H9 (cell line): ENCODE measurements around the gene RAF1. TPM values are rescaled to one million over a fixed set of nuclear protein-coding genes. Genes with fewer than 3 reads are reported as not detected.

ENCODE experiments used
- DNase-seq: peaks from one replicate; pipeline ENCODE4 v3.0.0-alpha.2; 2017
- H2AFZ ChIP-seq: one replicate; pipeline ENCODE4 v1.6.1; 2013; ENCODE audit warnings: mild to moderate bottlenecking, low read length, control low read depth, moderate library complexity
- H2AK5ac ChIP-seq: 2 replicates; pipeline ENCODE4 v1.6.1; 2013; ENCODE audit warnings: low read length, control low read depth, mixed read lengths; ENCODE audit not compliant: insufficient read length
- H2BK120ac ChIP-seq: one replicate; pipeline ENCODE4 v1.6.1; 2013; ENCODE audit warnings: low read depth, mild to moderate bottlenecking, low read length, control low read depth, inconsistent platforms; ENCODE audit not compliant: poor library complexity, severe bottlenecking
- H2BK12ac ChIP-seq: 2 replicates; pipeline ENCODE4 v1.6.1; 2013; ENCODE audit warnings: low read length, control low read depth, mixed read lengths, low read depth; ENCODE audit not compliant: insufficient read length
- H2BK15ac ChIP-seq: 2 replicates; pipeline ENCODE4 v1.6.1; 2013; ENCODE audit warnings: low read depth, low read length, control low read depth
- H2BK20ac ChIP-seq: one replicate; pipeline ENCODE4 v1.6.1; 2013; ENCODE audit warnings: low read depth, mild to moderate bottlenecking, low read length, control low read depth, inconsistent platforms; ENCODE audit not compliant: poor library complexity, severe bottlenecking
- H2BK5ac ChIP-seq: 2 replicates; pipeline ENCODE4 v1.6.1; 2013; ENCODE audit warnings: low read length, control low read depth, mixed read lengths; ENCODE audit not compliant: insufficient read length
- H3K14ac ChIP-seq: 2 replicates; pipeline ENCODE4 v1.6.1; 2013; ENCODE audit warnings: low read length, control low read depth; ENCODE audit not compliant: insufficient read depth
- H3K18ac ChIP-seq: 2 replicates; pipeline ENCODE4 v1.6.1; 2013; ENCODE audit warnings: low read depth, mild to moderate bottlenecking, mixed read lengths, low read length, control low read depth; ENCODE audit not compliant: insufficient read length
- H3K23ac ChIP-seq: 2 replicates; pipeline ENCODE4 v1.6.1; 2013; ENCODE audit warnings: low read length, control low read depth, mixed read lengths, low read depth; ENCODE audit not compliant: insufficient read length
- H3K23me2 ChIP-seq: 2 replicates; pipeline ENCODE4 v1.6.1; 2013; ENCODE audit warnings: low read depth, mild to moderate bottlenecking, mixed read lengths, low read length, control low read depth; ENCODE audit not compliant: insufficient read length, poor library complexity, severe bottlenecking
- H3K27ac ChIP-seq: 2 replicates; pipeline ENCODE4 v1.5.1; 2013; ENCODE audit warnings: low read length, control low read depth, mixed read lengths, low read depth; ENCODE audit not compliant: insufficient read length
- H3K27me3 ChIP-seq: 2 replicates; pipeline ENCODE4 v1.6.1; 2013; ENCODE audit warnings: low read length, control low read depth, inconsistent platforms; ENCODE audit not compliant: insufficient read depth
- H3K4ac ChIP-seq: 2 replicates; pipeline ENCODE4 v1.6.1; 2013; ENCODE audit warnings: low read depth, mild to moderate bottlenecking, control low read depth, inconsistent platforms, low read length, moderate library complexity
- H3K4me1 ChIP-seq: 2 replicates; pipeline ENCODE4 v1.6.1; 2013; ENCODE audit warnings: low read length, control low read depth, inconsistent platforms; ENCODE audit not compliant: insufficient read depth
- H3K4me2 ChIP-seq: 2 replicates; pipeline ENCODE4 v1.6.1; 2013; ENCODE audit warnings: low read length, control low read depth, mixed read lengths; ENCODE audit not compliant: insufficient read length, insufficient read depth
- H3K56ac ChIP-seq: 2 replicates; pipeline ENCODE4 v1.6.1; 2013; ENCODE audit warnings: low read depth, mild to moderate bottlenecking, mixed read lengths, low read length, control low read depth; ENCODE audit not compliant: insufficient read length
- H3K79me1 ChIP-seq: 2 replicates; pipeline ENCODE4 v1.6.1; 2013; ENCODE audit warnings: low read depth, mild to moderate bottlenecking, moderate library complexity, low read length, control low read depth, inconsistent platforms; ENCODE audit not compliant: insufficient read depth, poor library complexity, severe bottlenecking
- H3K79me2 ChIP-seq: 2 replicates; pipeline ENCODE4 v1.6.1; 2013; ENCODE audit warnings: low read length, control low read depth, inconsistent platforms; ENCODE audit not compliant: insufficient read depth
- H3K9ac ChIP-seq: 2 replicates; pipeline ENCODE4 v1.6.1; 2013; ENCODE audit warnings: low read length, control low read depth, mixed read lengths; ENCODE audit not compliant: insufficient read length; ENCODE audit errors: extremely low read depth
- H3K9me3 ChIP-seq: one replicate; pipeline ENCODE4 v1.6.1; 2013; ENCODE audit warnings: low read depth, low read length, inconsistent platforms; ENCODE audit not compliant: control insufficient read depth
- H3T11ph ChIP-seq: one replicate; pipeline ENCODE4 v1.6.1; 2013; ENCODE audit warnings: mild to moderate bottlenecking, low read length, control low read depth, inconsistent platforms
- H4K20me1 ChIP-seq: one replicate; pipeline ENCODE4 v1.6.1; 2013; ENCODE audit not compliant: control insufficient read depth, insufficient read length, insufficient read depth
- H4K5ac ChIP-seq: 2 replicates; pipeline ENCODE4 v1.6.1; 2013; ENCODE audit warnings: low read depth, mild to moderate bottlenecking, mixed read lengths, low read length, control low read depth; ENCODE audit not compliant: insufficient read length
- H4K8ac ChIP-seq: replicated peaks from 2 replicates; pipeline ENCODE4 v1.6.1; 2013; ENCODE audit warnings: low read length, control low read depth, mixed read lengths, low read depth; ENCODE audit not compliant: insufficient read length
- H4K91ac ChIP-seq: 2 replicates; pipeline ENCODE4 v1.6.1; 2013; ENCODE audit warnings: low read depth, mild to moderate bottlenecking, moderate library complexity, mixed read lengths, low read length, control low read depth; ENCODE audit not compliant: insufficient read length
- H3K27ac Mint-ChIP-seq, 3 experiments: 2 replicates in 2 of 3; 3 replicates in 1 of 3; pipeline ENCODE4 v1.8.0; 2020 to 2021; ENCODE audit warnings: mixed read lengths in 3 of 3, mild to moderate bottlenecking in 1 of 3, moderate library complexity in 1 of 3
- H3K27me3 Mint-ChIP-seq: 2 replicates; pipeline ENCODE4 v1.8.0; 2021; ENCODE audit warnings: low read depth, mild to moderate bottlenecking, moderate library complexity, mixed read lengths
- H3K36me3 Mint-ChIP-seq, 3 experiments: 2 replicates in 2 of 3; 3 replicates in 1 of 3; pipeline ENCODE4 v1.8.0; 2020 to 2021; ENCODE audit warnings: low read depth in 3 of 3, mixed read lengths in 3 of 3; ENCODE audit not compliant: insufficient read depth in 1 of 3
- H3K4me1 Mint-ChIP-seq, 2 experiments: 2 replicates each; pipeline ENCODE4 v1.8.0; 2020; ENCODE audit warnings: mixed read lengths in 2 of 2
- H3K4me3 Mint-ChIP-seq, 2 experiments: 2 replicates in 1 of 2; 3 replicates in 1 of 2; pipeline ENCODE4 v1.8.0; 2020 to 2021; ENCODE audit warnings: mild to moderate bottlenecking in 2 of 2, mixed read lengths in 2 of 2, moderate library complexity in 1 of 2
- H3K9me3 Mint-ChIP-seq, 2 experiments: 2 replicates in 1 of 2; 3 replicates in 1 of 2; pipeline ENCODE4 v1.8.0; 2020; ENCODE audit warnings: mild to moderate bottlenecking in 2 of 2, mixed read lengths in 2 of 2, moderate library complexity in 1 of 2
- CTCF ChIP-seq: fragments of 200-600 bp; sonication (generic); conservative IDR thresholded peaks from 3 replicates; pipeline ENCODE4 v1.8.0; 2021; ENCODE audit warnings: antibody characterized with exemption, mild to moderate bottlenecking
- WGBS: extraction: QIAGEN DNeasy Blood & Tissue Kit; methylation state at CpG from one replicate; pipeline ENCODE4 v1.1.7; 2013; ENCODE audit warnings: missing lambda C conversion rate, low lambda C conversion rate, mixed read lengths; ENCODE audit not compliant: insufficient read length; ENCODE audit errors: extremely low coverage; 5-methylcytosine and 5-hydroxymethylcytosine counted together
- total RNA-seq: library from RNA; stranded (reverse); gene quantifications from 2 replicates; pipeline ENCODE4 v1.2.1, GENCODE V29; 2021

The RAF1 gene
- total RNA-seq, 1 experiment from 2014 or later = 112 TPM

DNA sequence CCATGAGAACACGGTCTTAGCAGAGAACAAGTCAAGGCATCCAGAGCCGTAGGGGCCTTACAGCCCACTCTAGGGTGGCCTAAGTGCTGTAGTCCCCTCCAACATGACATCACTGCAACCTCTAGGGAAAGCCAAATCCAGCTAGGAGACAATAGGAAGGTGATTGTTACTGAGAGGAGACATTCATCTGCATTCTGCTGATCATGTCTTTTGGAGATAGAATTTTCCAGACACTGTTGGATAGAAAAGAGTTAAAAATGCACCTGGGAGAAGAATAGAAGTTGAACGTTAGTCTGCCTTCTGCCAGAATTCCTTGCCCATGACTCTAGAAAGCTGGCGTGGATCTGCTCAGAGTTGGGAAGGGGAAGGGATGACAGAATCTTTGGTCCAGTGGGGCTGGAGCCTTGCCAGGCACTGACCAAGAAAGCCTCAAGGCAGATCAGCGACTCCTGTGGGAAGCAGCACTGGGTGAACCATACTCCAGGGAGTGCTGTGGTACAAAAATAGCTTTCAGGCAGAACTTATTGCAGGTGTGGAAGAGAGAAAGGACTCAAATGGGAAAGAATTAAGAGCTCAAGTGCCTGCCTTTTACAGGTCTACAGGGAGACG is 44.8 kb upstream of the RAF1 start:
- Mint-ChIP-seq H3K27me3 (peaks cover 12% of the 10 kb centered on the region), H3K4me3 (no peak overlapping the region), H3K9me3 (no peaks in the 10 kb centered on the region), H3K27ac (no peak overlapping the region; a peak in 1 of 7 replicates), H3K36me3 (no peaks in the 10 kb centered on the region), H3K4me1 (peaks cover 0 to 5% of the 10 kb centered on the region in 2 experiments; a peak in 1 of 4 replicates)
- H3K27me3 ChIP-seq = no peaks in the 10 kb centered on the region
- no peak overlapping the region for H3K14ac ChIP-seq
- H3K4me1 ChIP-seq = no peaks in the 10 kb centered on the region
- H3K18ac ChIP-seq = no peak overlapping the region
- H3K23ac ChIP-seq = no peak overlapping the region
- H4K91ac ChIP-seq = no peak overlapping the region
- no peaks in the 10 kb centered on the region for H3K9me3 ChIP-seq
- no peak overlapping the region for H3K9ac ChIP-seq
- no peak overlapping the region for H3K56ac ChIP-seq
- no peak overlapping the region for H4K5ac ChIP-seq
- H2BK5ac ChIP-seq = no peak overlapping the region
- H3K27ac ChIP-seq = no peak overlapping the region
- H3K79me2 ChIP-seq = no peaks in the 10 kb centered on the region
- WGBS = no CpG with 5 or more reads among the region's 6 CpGs
- H3T11ph ChIP-seq = no peak overlapping the region
- H3K4ac ChIP-seq = no peak overlapping the region
- H2BK12ac ChIP-seq = no peak overlapping the region
- no peak overlapping the region for H2BK15ac ChIP-seq
- no peak overlapping the region for H2BK20ac ChIP-seq
- H3K23me2 ChIP-seq = no peaks in the 10 kb centered on the region
- H2AFZ ChIP-seq = no peak overlapping the region
- DNase-seq = no peak
- no peaks in the 10 kb centered on the region for H4K20me1 ChIP-seq
- H3K4me2 ChIP-seq = no peak overlapping the region
- no peak overlapping the region for H4K8ac ChIP-seq
- no peak overlapping the region for H2AK5ac ChIP-seq
- H3K79me1 ChIP-seq = no peaks in the 10 kb centered on the region
- H2BK120ac ChIP-seq = no peak overlapping the region
- TF ChIP-seq CTCF = no peak
